ENCODE data around the gene PDE6H. TPM values are rescaled to one million over a fixed set of nuclear protein-coding genes. Genes with fewer than 3 reads are reported as not detected.

Gene PDE6H
- total and polyA plus RNA-seq, 2 of the 8 experiments (the other 6 are each of a cell fraction or from before 2014, with no cell fraction given): not detected

- no peak overlapping the region for H3K27ac ChIP-seq (ENCODE audit: low read depth, low read length)
- no peak overlapping the region for H3K4me2 ChIP-seq (ENCODE audit: insufficient read depth in 1 of 2, low read depth in 2 of 2, low read length in 2 of 2)
- no peak for TF ChIP-seq EZH2 (IDR thresholded peaks at IDR 0.05; ENCODE audit: low read depth, low read length, severe bottlenecking)
- no peak for TF ChIP-seq ZNF274 (IDR thresholded peaks at IDR 0.05; ENCODE audit: borderline replicate concordance, extremely low read depth, low read length)
- H2BK12ac ChIP-seq (ENCODE audit: low read depth, low read length): no peak overlapping the region
- H3K9ac ChIP-seq (replicated peaks in 1 of 4; ENCODE audit: extremely low read depth in 1 of 4, low read depth in 3 of 4, low read length in 3 of 4): no peak overlapping the region
- H3K36me3 ChIP-seq (ENCODE audit: control insufficient read depth in 2 of 4, insufficient read depth in 4 of 4, low read length in 3 of 4): no peaks in the 10 kb centered on the region
- no peak overlapping the region for H2BK120ac ChIP-seq (replicated peaks; ENCODE audit: low read depth, low read length)
- no peak overlapping the region for H3K56ac ChIP-seq (replicated peaks; ENCODE audit: insufficient read length, low read depth, low read length)
- no peaks in the 10 kb centered on the region; the same call in 1 of the 2 replicates for H3K23me2 ChIP-seq (ENCODE audit: low read depth, low read length)
- H4K20me1 ChIP-seq (replicated peaks in 1 of 2; ENCODE audit: control insufficient read depth in 1 of 2, insufficient read depth in 2 of 2, low read length in 2 of 2): no peaks in the 10 kb centered on the region
- no peak overlapping the region for H3K14ac ChIP-seq (ENCODE audit: insufficient read length)
- H2BK20ac ChIP-seq (ENCODE audit: low read length): no peak overlapping the region
- ChIA-PET POLR2A (ENCODE audit: partially characterized antibody) (no interaction called here), CTCF (ENCODE audit: partially characterized antibody) (interaction anchor here (1.5 kb wide), 1 partner anchor 15 kb away, joined by 5 read pairs; no protein-coding TSS in a partner anchor)
- no peak overlapping the region for H4K8ac ChIP-seq (ENCODE audit: extremely low read depth, insufficient read depth, low read length)
- no peak overlapping the region for H4K5ac ChIP-seq (ENCODE audit: insufficient read length, low read depth, low read length)
- no peak overlapping the region for H3K4me3 ChIP-seq (ENCODE audit: extremely low read depth in 1 of 4, insufficient read depth in 2 of 4, low read depth in 3 of 4, low read length in 4 of 4)
- no peak overlapping the region for H2AFZ ChIP-seq (ENCODE audit: low read length)
- no peak for DNase-seq (ENCODE audit: low read depth in 1 of 2, low spot score in 2 of 2)
- H3K4me1 ChIP-seq (replicated peaks in 1 of 4; ENCODE audit: control insufficient read depth in 3 of 4, insufficient read depth in 4 of 4, low read length in 3 of 4): peaks cover 0 to 4% (median 0%) of the 10 kb centered on the region in 4 experiments; a peak in 1 of 7 replicates
- H3K79me2 ChIP-seq (ENCODE audit: control insufficient read depth in 1 of 2, insufficient read depth in 2 of 2, low read length in 2 of 2): no peaks in the 10 kb centered on the region
- no peak overlapping the region for H3K23ac ChIP-seq (ENCODE audit: insufficient read length)
- H3K27me3 ChIP-seq (replicated peaks in 1 of 4; ENCODE audit: control insufficient read depth in 3 of 4, extremely low read depth in 1 of 4, insufficient read depth in 3 of 4, low read length in 3 of 4): no peaks in the 10 kb centered on the region
- H3K4ac ChIP-seq (replicated peaks; ENCODE audit: insufficient read length, low read depth, low read length): no peak overlapping the region
- H2AK5ac ChIP-seq (ENCODE audit: low read depth, low read length): no peak overlapping the region
- H4K91ac ChIP-seq (replicated peaks; ENCODE audit: insufficient read length, low read length): no peak overlapping the region
- no peak overlapping the region for H2BK15ac ChIP-seq (ENCODE audit: low read length)
- no peak overlapping the region for H2BK5ac ChIP-seq (ENCODE audit: low read depth, low read length)
- no peaks in the 10 kb centered on the region for H3K9me3 ChIP-seq (ENCODE audit: insufficient read depth in 2 of 2, low read depth in 1 of 2, low read length in 1 of 2)
- no peak overlapping the region for H3K18ac ChIP-seq (ENCODE audit: extremely low read depth, low read length)
- 84% methylated on average over 1 of the region's 1 CpG; no CpG with 5 or more reads in 1 of the 2 experiments for WGBS, 2 experiments (ENCODE audit: extremely low coverage in 1 of 2, insufficient coverage in 1 of 2, insufficient read length in 1 of 2, insufficient replicate concordance in 2 of 2, low coverage in 1 of 2, low lambda C conversion rate in 2 of 2, missing lambda C conversion rate in 1 of 2)
- H3K79me1 ChIP-seq (ENCODE audit: low read depth, low read length): no peaks in the 10 kb centered on the region
- no peak for FAIRE-seq
Measured at GRCh38 chr12:14951851-14952250, 21.0 kb upstream of the PDE6H start.

Measured in H1 (cell line).